Activated T-cell treated with anti-CD3 and anti-CD28 coated beads, Interleukin-2, amount 50 U/mL, for 24 hours (primary cell): ENCODE measurements around the gene SCP2.
A peak's percentile ranks its signal among the peaks of the same experiment; 100 is the strongest.

Experiments
- DNase-seq: peaks from one replicate; pipeline ENCODE4 v3.0.0-alpha.2; 2020
- H3K27ac Mint-ChIP-seq: 2 replicates; pipeline ENCODE4 v1.8.0; 2020; ENCODE audit warnings: mild to moderate bottlenecking, mixed read lengths
- H3K27me3 Mint-ChIP-seq: 2 replicates; pipeline ENCODE4 v1.8.0; 2020; ENCODE audit warnings: mixed read lengths
- H3K36me3 Mint-ChIP-seq: 2 replicates; pipeline ENCODE4 v1.8.0; 2020; ENCODE audit warnings: low read depth, mixed read lengths
- H3K4me1 Mint-ChIP-seq: 2 replicates; pipeline ENCODE4 v1.8.0; 2020; ENCODE audit warnings: low read depth, mixed read lengths
- H3K4me3 Mint-ChIP-seq: 2 replicates; pipeline ENCODE4 v1.8.0; 2020; ENCODE audit warnings: mild to moderate bottlenecking, moderate library complexity, mixed read lengths
- H3K9me3 Mint-ChIP-seq: 2 replicates; pipeline ENCODE4 v1.8.0; 2020; ENCODE audit warnings: mixed read lengths

Gene SCP2

DNA sequence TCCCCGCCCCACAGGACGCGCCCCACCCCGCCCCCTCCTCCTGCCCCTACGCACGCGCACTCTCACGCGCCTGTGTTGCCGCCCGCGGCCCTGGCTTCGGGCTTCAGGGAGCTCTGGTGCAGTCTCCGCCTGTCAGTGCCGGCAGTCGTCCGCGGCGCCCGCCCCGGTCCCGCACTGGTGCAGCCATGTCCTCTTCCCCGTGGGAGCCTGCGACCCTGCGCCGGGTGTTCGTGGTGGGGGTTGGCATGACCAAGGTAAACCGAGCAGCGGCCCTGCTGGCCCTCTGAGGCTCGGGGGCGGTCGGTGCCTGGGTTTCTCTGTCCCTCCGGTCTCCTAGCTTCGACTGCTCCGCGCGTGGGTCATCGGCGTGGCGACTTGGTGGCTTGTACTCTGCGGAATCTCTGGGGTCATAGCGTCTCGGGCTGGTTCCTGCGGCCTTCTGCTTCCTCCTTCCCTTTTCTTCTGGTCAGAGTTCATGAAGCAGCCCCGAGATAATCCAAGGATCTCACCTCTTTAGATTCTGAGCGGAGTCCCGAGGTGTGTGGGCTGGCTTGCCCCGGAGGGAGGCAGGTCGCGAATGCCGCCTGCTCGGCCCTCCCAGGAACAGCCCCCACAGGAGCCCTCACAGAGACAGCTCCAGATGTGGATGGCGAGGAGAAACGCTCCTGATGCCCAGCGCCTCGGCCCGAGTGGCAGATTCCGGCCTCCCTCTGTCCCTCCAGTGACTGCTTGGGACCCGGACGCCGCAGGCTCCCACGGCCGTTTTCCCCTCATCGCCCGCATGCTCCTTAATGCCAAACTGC lies at the start of gene SCP2:
TSS of gene SCP2 (plus strand) at position 65 of the 803 bp plus-strand sequence. CDS start at position 186, 121 bp downstream.
- H3K4me1 Mint-ChIP-seq: peaks cover 21% of the 10 kb centered on the region
- H3K4me3 Mint-ChIP-seq: peak within 1 kb of the TSS; percentile 82
- no peaks in the 10 kb centered on the region for H3K9me3 Mint-ChIP-seq
- no peaks in the 10 kb centered on the region for H3K27me3 Mint-ChIP-seq
- H3K27ac Mint-ChIP-seq: peak within 1 kb of the TSS; percentile 70
- DNase-seq: peak; percentile 87
- peaks cover 10% of the 10 kb centered on the region for H3K36me3 Mint-ChIP-seq

DNA sequence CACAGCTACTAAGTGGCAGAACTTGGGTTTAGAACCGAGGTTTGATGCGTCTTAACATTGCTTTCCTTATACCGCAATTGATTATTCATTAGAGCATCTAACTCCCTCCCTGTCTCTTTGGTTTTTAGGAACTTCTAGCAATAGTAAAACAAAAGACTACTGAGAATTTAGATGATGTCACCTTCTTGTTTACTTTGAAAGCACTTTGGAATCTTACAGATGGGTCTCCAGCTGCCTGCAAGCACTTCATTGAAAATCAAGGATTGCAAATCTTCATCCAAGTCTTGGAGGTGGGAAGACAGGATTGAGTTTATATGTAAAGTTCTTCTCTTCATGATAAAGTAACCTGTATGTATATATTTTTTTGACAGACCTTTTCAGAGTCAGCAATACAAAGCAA lies 49.5 kb upstream of the SCP2 start:
- no peak for DNase-seq
- Mint-ChIP-seq H3K4me1 (no peaks in the 10 kb centered on the region), H3K27me3 (no peaks in the 10 kb centered on the region), H3K27ac (no peak overlapping the region), H3K9me3 (no peaks in the 10 kb centered on the region), H3K36me3 (no peaks in the 10 kb centered on the region), H3K4me3 (no peak overlapping the region)

GRCh38 chr1:52880206-52880605 lies 46.9 kb upstream of the SCP2 start:
- Mint-ChIP-seq H3K27ac (no peak overlapping the region), H3K4me1 (no peaks in the 10 kb centered on the region), H3K4me3 (no peak overlapping the region), H3K36me3 (no peaks in the 10 kb centered on the region), H3K9me3 (no peaks in the 10 kb centered on the region), H3K27me3 (no peaks in the 10 kb centered on the region)
- DNase-seq: no peak

DNA sequence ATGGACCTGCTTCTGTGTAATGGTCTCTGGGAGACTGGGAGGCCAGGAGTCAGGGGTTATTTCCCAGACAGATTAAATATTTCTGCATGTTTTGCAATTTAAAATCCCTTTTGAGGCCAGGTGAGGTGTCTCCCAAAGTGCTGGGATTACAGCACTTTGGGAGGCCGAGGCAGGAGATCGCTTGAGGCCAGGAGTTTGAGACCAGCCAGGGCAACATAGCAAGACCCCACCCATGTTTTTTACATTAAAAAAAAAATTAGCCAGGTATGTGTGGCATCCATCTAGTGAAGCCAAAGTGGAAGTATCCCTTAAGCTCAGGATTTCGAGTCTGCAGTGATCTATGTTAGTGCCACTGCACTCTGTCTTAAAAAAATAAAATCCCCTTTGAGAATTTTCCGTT lies 39.6 kb upstream of the SCP2 start:
- no peaks in the 10 kb centered on the region for H3K4me1 Mint-ChIP-seq
- no peak for DNase-seq
- no peak overlapping the region for H3K27ac Mint-ChIP-seq
- no peak overlapping the region for H3K4me3 Mint-ChIP-seq
- H3K36me3 Mint-ChIP-seq: no peaks in the 10 kb centered on the region
- H3K27me3 Mint-ChIP-seq: no peaks in the 10 kb centered on the region
- no peaks in the 10 kb centered on the region for H3K9me3 Mint-ChIP-seq

- H3K36me3 Mint-ChIP-seq: peaks cover 21% of the 10 kb centered on the region
- DNase-seq: no peak
- H3K9me3 Mint-ChIP-seq: no peaks in the 10 kb centered on the region
- no peak overlapping the region for H3K4me3 Mint-ChIP-seq
- H3K4me1 Mint-ChIP-seq: no peaks in the 10 kb centered on the region
- H3K27me3 Mint-ChIP-seq: no peaks in the 10 kb centered on the region
- H3K27ac Mint-ChIP-seq: no peak overlapping the region
These were observed 34.5 kb upstream of the SCP2 start for GRCh38 chr1:52892424-52893215.

DNA sequence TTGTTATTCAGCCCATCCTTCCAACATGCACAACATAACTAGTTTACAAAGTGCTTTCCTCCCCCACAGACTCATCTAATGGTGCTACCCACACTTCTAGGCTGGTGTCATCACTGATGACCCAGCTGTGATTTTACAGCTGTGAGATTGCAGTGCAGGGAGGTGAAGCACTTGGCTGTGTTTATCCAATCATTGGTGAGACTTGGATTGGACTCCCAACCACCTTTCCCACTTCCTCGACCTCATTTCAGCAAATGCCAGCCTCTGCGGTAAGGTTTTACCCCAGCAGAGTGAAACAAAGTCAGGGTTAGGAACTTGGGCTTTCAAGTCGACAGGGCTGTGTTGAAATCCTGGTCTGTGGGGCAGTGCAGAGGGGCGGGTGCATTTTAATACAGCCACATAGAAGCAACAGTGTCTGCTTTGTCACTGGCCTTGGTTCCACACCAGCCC lies 27.6 kb upstream of the SCP2 start:
- H3K4me3 Mint-ChIP-seq: no peak overlapping the region
- H3K9me3 Mint-ChIP-seq: no peaks in the 10 kb centered on the region
- no peaks in the 10 kb centered on the region for H3K27me3 Mint-ChIP-seq
- no peak overlapping the region for H3K27ac Mint-ChIP-seq
- no peak for DNase-seq
- H3K4me1 Mint-ChIP-seq: no peaks in the 10 kb centered on the region
- peaks cover 32% of the 10 kb centered on the region for H3K36me3 Mint-ChIP-seq

- Mint-ChIP-seq H3K36me3 (peaks cover 28% of the 10 kb centered on the region), H3K9me3 (no peaks in the 10 kb centered on the region), H3K27ac (no peak overlapping the region), H3K4me3 (no peak overlapping the region), H3K4me1 (no peaks in the 10 kb centered on the region), H3K27me3 (no peaks in the 10 kb centered on the region)
- DNase-seq: no peak
These were observed 26.7 kb upstream of the SCP2 start for GRCh38 chr1:52900402-52900801.

GRCh38 chr1:52901384-52901783 lies 25.7 kb upstream of the SCP2 start:
- Mint-ChIP-seq H3K4me3 (no peak overlapping the region), H3K27ac (no peak overlapping the region), H3K4me1 (no peaks in the 10 kb centered on the region), H3K9me3 (no peaks in the 10 kb centered on the region), H3K36me3 (peaks cover 25% of the 10 kb centered on the region), H3K27me3 (no peaks in the 10 kb centered on the region)
- DNase-seq: no peak

- DNase-seq: no peak
- no peaks in the 10 kb centered on the region for H3K4me1 Mint-ChIP-seq
- H3K36me3 Mint-ChIP-seq: peaks cover 32% of the 10 kb centered on the region
- H3K9me3 Mint-ChIP-seq: no peaks in the 10 kb centered on the region
- H3K27ac Mint-ChIP-seq: no peak overlapping the region
- H3K4me3 Mint-ChIP-seq: no peak overlapping the region
- H3K27me3 Mint-ChIP-seq: no peaks in the 10 kb centered on the region
These were observed 22.7 kb upstream of the SCP2 start for GRCh38 chr1:52904208-52904926.

GRCh38 chr1:52904927-52905698 lies 22.0 kb upstream of the SCP2 start:
- DNase-seq: peak; percentile 50
- H3K9me3 Mint-ChIP-seq: no peaks in the 10 kb centered on the region
- no peak overlapping the region for H3K4me3 Mint-ChIP-seq
- no peak overlapping the region for H3K27ac Mint-ChIP-seq
- no peaks in the 10 kb centered on the region for H3K4me1 Mint-ChIP-seq
- H3K27me3 Mint-ChIP-seq: no peaks in the 10 kb centered on the region
- H3K36me3 Mint-ChIP-seq: peaks cover 34% of the 10 kb centered on the region

- DNase-seq: no peak
- H3K9me3 Mint-ChIP-seq: no peaks in the 10 kb centered on the region
- H3K27ac Mint-ChIP-seq: no peak overlapping the region
- H3K36me3 Mint-ChIP-seq: peaks cover 38% of the 10 kb centered on the region
- H3K27me3 Mint-ChIP-seq: no peaks in the 10 kb centered on the region
- no peak overlapping the region for H3K4me3 Mint-ChIP-seq
- no peaks in the 10 kb centered on the region for H3K4me1 Mint-ChIP-seq
These were observed 20.9 kb upstream of the SCP2 start for GRCh38 chr1:52906135-52906603.

- peaks cover 41% of the 10 kb centered on the region for H3K36me3 Mint-ChIP-seq
- no peak for DNase-seq
- H3K4me3 Mint-ChIP-seq: no peak overlapping the region
- no peak overlapping the region for H3K27ac Mint-ChIP-seq
- H3K27me3 Mint-ChIP-seq: no peaks in the 10 kb centered on the region
- no peaks in the 10 kb centered on the region for H3K9me3 Mint-ChIP-seq
- no peaks in the 10 kb centered on the region for H3K4me1 Mint-ChIP-seq
These were observed 19.8 kb upstream of the SCP2 start for GRCh38 chr1:52907068-52907811.

DNA sequence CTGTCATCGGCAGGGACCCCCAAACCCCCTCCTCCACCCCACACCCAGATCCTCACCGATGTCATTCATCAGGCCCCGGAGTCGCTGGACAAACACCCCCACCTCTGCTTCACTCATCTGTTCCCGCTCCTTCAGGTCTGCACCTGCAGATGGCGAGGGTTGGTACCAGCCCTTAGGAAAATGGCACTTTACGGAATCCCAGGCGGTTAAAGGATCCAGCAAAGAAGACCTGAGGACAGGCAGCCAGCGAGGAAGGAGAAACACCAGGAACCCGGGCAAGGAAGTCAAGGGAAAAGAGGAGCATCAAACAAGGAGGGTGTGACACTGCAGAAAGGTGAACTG lies 19.3 kb upstream of the SCP2 start:
- no peaks in the 10 kb centered on the region for H3K27me3 Mint-ChIP-seq
- H3K4me1 Mint-ChIP-seq: no peaks in the 10 kb centered on the region
- H3K4me3 Mint-ChIP-seq: no peak overlapping the region
- peaks cover 41% of the 10 kb centered on the region for H3K36me3 Mint-ChIP-seq
- DNase-seq: no peak
- H3K27ac Mint-ChIP-seq: no peak overlapping the region
- no peaks in the 10 kb centered on the region for H3K9me3 Mint-ChIP-seq
